Thyroid gland (tissue), 4 donors: Measurements from ENCODE around the gene HSPA5. TPM values are rescaled to one million over a fixed set of nuclear protein-coding genes. Genes with fewer than 3 reads are reported as not detected.
A peak's percentile ranks its signal among the peaks of the same experiment; 100 is the strongest.

Experiments
- DNase-seq, 2 donors: peaks; one replicate each; pipeline ENCODE4 v3.0.0-alpha.2; 2019
- H3K27ac ChIP-seq, 3 donors: fragments of 200-600 bp; sonication (generic); 1 replicate in 2 of 3; 2 replicates in 1 of 3; pipeline ENCODE4 v1.5.1; 2016 to 2019; ENCODE audit warnings: mild to moderate bottlenecking in 1 of 3, moderate library complexity in 1 of 3
- H3K27me3 ChIP-seq: fragments of 200-600 bp; sonication (generic); one replicate; pipeline ENCODE4 v1.5.1; 2019
- H3K36me3 ChIP-seq, 2 donors: fragments of 200-600 bp; sonication (generic); one replicate each; pipeline ENCODE4 v1.5.1; 2016 to 2019
- H3K4me1 ChIP-seq, 2 donors: fragments of 200-600 bp; sonication (generic); one replicate each; pipeline ENCODE4 v1.5.1; 2017 to 2019
- H3K4me3 ChIP-seq, 3 donors: fragments of 200-600 bp; sonication (generic); replicated peaks in 1 of 3; 1 replicate in 2 of 3; 2 replicates in 1 of 3; pipeline ENCODE4 v1.5.1; 2016; ENCODE audit warnings: mild to moderate bottlenecking in 1 of 3
- H3K9me3 ChIP-seq: fragments of 200-600 bp; sonication (generic); one replicate; pipeline ENCODE4 v1.5.1; 2017
- POLR2A ChIP-seq, 2 donors: fragments of 450-650 bp; IDR thresholded peaks; one replicate each; pipeline ENCODE4 v1.6.1; 2017; ENCODE audit warnings: antibody characterized with exemption in 2 of 2, mild to moderate bottlenecking in 2 of 2, moderate library complexity in 1 of 2
- WGBS, 2 donors: methylation state at CpG; one replicate each; pipeline ENCODE4 v1.1.5; 2017; 5-methylcytosine and 5-hydroxymethylcytosine counted together
- intact Hi-C: fragments of 100-400 bp; cut with DNase I; formaldehyde crosslinking; loops from one replicate; pipeline ENCODE4 v1.15.1; 2023
- total RNA-seq, 4 donors: library from RNA; depleted of rRNA; stranded (reverse); fragments of >200 nt; gene quantifications; one replicate each; pipeline ENCODE4 v1.2.3, GENCODE V29; 2016
- TF ChIP-seq, protein P1 (sequence below), 6 experiments: fragments of 200-600 bp in 3 of 6; fragments of 450-650 bp in 3 of 6; sonication (generic) in 3 of 6; IDR thresholded peaks; one replicate each; pipeline ENCODE4 v1.5.1; 2016 to 2019; ENCODE audit warnings: antibody characterized with exemption in 6 of 6, mild to moderate bottlenecking in 2 of 6, inconsistent platforms in 1 of 6, moderate library complexity in 1 of 6

The HSPA5 gene
- total RNA-seq, 4 donors from 2014 or later: 202 to 921 (median 592) TPM

DNA sequence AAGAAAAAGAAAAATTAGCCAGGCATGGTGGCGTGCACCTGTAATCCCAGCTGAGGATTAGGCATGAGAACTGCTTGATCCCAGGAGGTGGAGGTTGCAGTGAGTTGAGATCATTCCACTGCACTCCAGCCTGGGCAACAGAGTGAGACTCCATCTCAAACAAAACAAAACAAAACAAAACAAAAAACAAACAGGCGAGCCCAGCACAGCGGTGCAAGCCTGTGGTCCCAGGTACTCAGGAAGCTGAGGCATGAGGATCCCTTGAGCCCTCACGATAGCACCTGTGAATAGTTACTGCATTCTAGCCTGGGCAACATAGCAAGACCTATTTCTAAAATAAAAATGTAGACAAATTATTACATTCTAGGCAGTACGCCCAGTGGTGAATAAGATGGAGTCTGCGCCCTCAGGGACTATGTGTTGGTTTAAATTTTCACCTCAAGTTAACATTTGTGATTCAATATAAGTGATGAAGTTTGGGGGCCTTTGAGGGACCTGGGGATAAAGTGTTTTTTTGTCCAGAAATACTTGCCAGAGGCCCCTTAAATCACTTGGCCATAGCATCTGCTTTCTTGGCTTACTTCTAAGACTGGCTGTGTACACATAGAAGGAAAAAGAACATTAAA is 17.1 kb upstream of the HSPA5 start:
- TF ChIP-seq, protein P1, sequence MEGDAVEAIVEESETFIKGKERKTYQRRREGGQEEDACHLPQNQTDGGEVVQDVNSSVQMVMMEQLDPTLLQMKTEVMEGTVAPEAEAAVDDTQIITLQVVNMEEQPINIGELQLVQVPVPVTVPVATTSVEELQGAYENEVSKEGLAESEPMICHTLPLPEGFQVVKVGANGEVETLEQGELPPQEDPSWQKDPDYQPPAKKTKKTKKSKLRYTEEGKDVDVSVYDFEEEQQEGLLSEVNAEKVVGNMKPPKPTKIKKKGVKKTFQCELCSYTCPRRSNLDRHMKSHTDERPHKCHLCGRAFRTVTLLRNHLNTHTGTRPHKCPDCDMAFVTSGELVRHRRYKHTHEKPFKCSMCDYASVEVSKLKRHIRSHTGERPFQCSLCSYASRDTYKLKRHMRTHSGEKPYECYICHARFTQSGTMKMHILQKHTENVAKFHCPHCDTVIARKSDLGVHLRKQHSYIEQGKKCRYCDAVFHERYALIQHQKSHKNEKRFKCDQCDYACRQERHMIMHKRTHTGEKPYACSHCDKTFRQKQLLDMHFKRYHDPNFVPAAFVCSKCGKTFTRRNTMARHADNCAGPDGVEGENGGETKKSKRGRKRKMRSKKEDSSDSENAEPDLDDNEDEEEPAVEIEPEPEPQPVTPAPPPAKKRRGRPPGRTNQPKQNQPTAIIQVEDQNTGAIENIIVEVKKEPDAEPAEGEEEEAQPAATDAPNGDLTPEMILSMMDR (IDR thresholded peaks at IDR 0.05): no peak
- TF ChIP-seq POLR2A (IDR thresholded peaks at IDR 0.05): no peak
- Histone ChIP-seq H3K36me3 (no peaks in the 10 kb centered on the region), H3K9me3 (no peaks in the 10 kb centered on the region), H3K27me3 (no peaks in the 10 kb centered on the region), H3K27ac (no peak overlapping the region), H3K4me1 (peaks cover 8 to 21% of the 10 kb centered on the region in 2 donors), H3K4me3 (no peak overlapping the region)
- intact Hi-C loops: loop anchor here (10.0 kb wide), 1 partner anchor 117 kb away; no protein-coding TSS in a partner anchor
- 83 to 90% methylated on average over 6 of the region's 6 CpGs for WGBS, 2 donors
- no peak for DNase-seq

DNA sequence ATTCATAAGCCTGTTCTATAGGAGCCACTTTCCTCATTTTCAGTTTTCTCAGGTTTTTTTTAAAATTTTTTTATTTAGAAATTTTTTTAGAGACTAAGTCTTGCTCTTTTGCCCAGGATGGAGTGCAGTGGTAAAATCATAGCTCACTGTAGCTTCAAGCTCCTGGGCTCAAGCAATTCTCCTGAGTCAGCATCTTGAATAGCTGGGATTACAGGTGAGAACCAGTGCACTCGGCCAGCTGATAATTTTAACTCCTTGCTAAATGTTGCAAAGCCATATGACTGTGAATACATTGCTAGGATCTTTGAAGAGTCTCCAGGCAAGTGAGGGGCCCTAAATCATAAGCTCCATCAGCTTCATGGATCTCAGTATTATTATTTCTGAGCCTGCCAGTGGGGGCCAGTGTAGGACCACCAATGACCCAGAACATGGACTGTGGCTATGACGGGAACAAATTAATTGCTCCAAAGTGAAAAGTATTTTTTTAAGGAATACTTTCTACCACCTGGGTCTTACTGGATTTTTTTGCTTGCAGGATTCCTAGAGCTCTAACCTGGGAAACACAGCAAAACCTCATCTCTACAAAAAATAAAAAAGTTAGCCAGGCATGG is 14.7 kb upstream of the HSPA5 start:
- Histone ChIP-seq H3K27ac (no peak overlapping the region), H3K36me3 (no peaks in the 10 kb centered on the region), H3K4me1 (peaks cover 0 to 6% of the 10 kb centered on the region in 2 donors), H3K4me3 (no peak overlapping the region), H3K27me3 (no peaks in the 10 kb centered on the region), H3K9me3 (no peaks in the 10 kb centered on the region)
- intact Hi-C loops: loop anchor here (10.0 kb wide), 1 partner anchor 119 kb away; no protein-coding TSS in a partner anchor
- no peak for TF ChIP-seq POLR2A (IDR thresholded peaks at IDR 0.05)
- TF ChIP-seq, protein P1 (IDR thresholded peaks at IDR 0.05): peak in 4 of 6 experiments; percentile 19 to 64 (median 34)
- peak in 1 of 2 donors; percentile 30 for DNase-seq
- WGBS, 2 donors: 19 to 30% methylated on average over 2 of the region's 2 CpGs

DNA sequence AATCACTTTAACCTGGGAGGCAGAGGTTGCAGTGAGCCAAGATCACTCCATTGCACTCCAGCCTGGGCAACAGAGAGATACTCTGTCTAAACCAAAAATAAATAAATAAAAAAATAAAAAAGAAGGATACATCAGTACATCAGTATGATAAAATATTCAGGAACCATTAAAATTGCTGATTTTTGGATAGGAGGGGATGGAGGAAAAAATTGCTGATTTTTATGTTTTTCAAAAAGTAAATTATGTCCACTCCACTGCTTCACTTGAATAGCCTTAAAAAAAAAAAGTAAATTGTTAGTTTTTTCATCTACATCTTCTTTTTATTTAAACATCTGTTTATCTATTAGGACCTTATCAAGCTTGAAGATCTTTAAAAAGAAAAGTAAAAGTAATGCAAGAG is 13.1 kb upstream of the HSPA5 start:
- Histone ChIP-seq H3K27ac (no peak overlapping the region), H3K36me3 (no peaks in the 10 kb centered on the region), H3K4me3 (no peak overlapping the region), H3K9me3 (no peaks in the 10 kb centered on the region), H3K4me1 (peaks cover 0 to 4% of the 10 kb centered on the region in 2 donors), H3K27me3 (no peaks in the 10 kb centered on the region)
- DNase-seq: no peak
- no peak for TF ChIP-seq POLR2A (IDR thresholded peaks at IDR 0.05)
- intact Hi-C loops: loop anchor here (10.0 kb wide), 1 partner anchor 121 kb away; no protein-coding TSS in a partner anchor

DNA sequence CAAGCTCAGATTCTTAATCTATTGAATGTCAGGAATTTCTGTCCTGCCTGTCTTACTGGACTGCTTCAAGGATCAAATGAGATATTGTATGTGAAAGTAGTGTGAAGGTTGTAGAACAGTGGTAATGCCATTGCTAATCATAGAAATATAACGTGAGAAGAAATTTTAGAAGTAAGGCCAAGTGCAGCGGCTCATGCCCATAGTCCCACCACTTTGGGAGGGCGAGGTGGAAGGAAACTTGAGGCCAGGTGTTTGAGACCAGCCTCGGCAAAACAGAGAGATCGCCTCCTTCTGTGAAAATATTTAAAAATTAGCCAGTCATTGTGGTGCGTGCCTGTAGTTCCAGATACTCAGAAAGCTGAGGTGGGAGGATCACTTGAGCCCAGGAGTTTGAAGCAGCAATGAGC is 5.1 kb upstream of the HSPA5 start:
- intact Hi-C loops: loop anchor here (10.0 kb wide), 1 partner anchor 471 kb away; the partner anchor contains the start of genes NR6A1 and OLFML2A

DNA sequence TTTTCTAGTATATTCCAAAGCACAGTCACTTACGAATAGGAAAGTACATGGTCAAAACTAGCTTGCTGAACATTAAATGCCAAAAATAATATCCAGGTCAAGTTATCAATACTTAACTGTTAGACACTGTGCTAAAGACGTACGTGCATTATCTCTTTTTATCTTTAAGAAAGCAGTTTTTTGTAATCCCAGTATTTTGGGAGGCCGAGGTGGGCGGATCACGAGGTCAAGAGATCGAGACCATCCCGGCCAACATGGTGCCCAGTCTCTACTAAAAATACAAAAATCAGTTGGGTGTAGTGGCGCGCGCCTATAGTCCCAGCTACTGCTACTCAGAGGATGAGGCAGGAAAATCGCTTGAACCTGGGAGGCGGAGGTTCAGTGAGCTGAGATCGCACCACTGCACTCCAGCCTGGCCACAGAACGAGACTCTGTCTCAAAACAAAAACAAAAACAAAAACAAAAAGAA is 2.7 kb upstream of the HSPA5 start:
- no peak overlapping the region for H3K27ac ChIP-seq
- WGBS, 2 donors: 93 to 94% methylated on average over 15 of the region's 15 CpGs
- DNase-seq: no peak
- peaks cover 10 to 11% of the 10 kb centered on the region in 2 donors for H3K36me3 ChIP-seq
- no peak overlapping the region for H3K4me3 ChIP-seq
- H3K27me3 ChIP-seq: no peaks in the 10 kb centered on the region
- no peak for TF ChIP-seq POLR2A (IDR thresholded peaks at IDR 0.05)
- TF ChIP-seq, protein P1 (IDR thresholded peaks at IDR 0.05): no peak
- no peaks in the 10 kb centered on the region for H3K9me3 ChIP-seq
- H3K4me1 ChIP-seq: peaks cover 11 to 13% of the 10 kb centered on the region in 2 donors
- intact Hi-C loops: loop anchor here (5.0 to 10.0 kb wide), 2 partner anchors 42 to 469 kb away; partner anchors contain the start of genes NR6A1, OLFML2A and RABEPK

More for the DNA sequence above, 5.1 kb upstream of the HSPA5 start:
- DNase-seq: no peak
- no peaks in the 10 kb centered on the region for H3K9me3 ChIP-seq
- TF ChIP-seq POLR2A (IDR thresholded peaks at IDR 0.05): no peak
- TF ChIP-seq, protein P1 (IDR thresholded peaks at IDR 0.05): no peak
- H3K27me3 ChIP-seq: no peaks in the 10 kb centered on the region
- no peak overlapping the region for H3K4me3 ChIP-seq
- H3K4me1 ChIP-seq: peaks cover 6 to 7% of the 10 kb centered on the region in 2 donors
- WGBS, 2 donors: 82 to 84% methylated on average over 6 of the region's 6 CpGs
- no peaks in the 10 kb centered on the region for H3K36me3 ChIP-seq
- no peak overlapping the region for H3K27ac ChIP-seq
